ENCODE results near the gene ATOSB.
A peak's percentile ranks its signal among the peaks of the same experiment; 100 is the strongest.

Gene ATOSB

GRCh38 chr9:35112257-35113020, 3.2 kb downstream of the ATOSB start:
- DNase-seq: no peak

- DNase-seq: peak; percentile 95
Observed at GRCh38 chr9:35111001-35111933, 4.4 kb downstream of the ATOSB start.

GRCh38 chr9:35110327-35110761, 5.3 kb downstream of the ATOSB start:
- DNase-seq: no peak

GRCh38 chr9:35108946-35109575, 6.6 kb downstream of the ATOSB start:
- no peak for DNase-seq

- no peak for DNase-seq
Observed at GRCh38 chr9:35108461-35108860, 7.2 kb downstream of the ATOSB start.

- DNase-seq: no peak
Observed at GRCh38 chr9:35107297-35108290, 8.1 kb downstream of the ATOSB start.

- DNase-seq: no peak
Observed at GRCh38 chr9:35106343-35106730, 9.3 kb downstream of the ATOSB start.

GRCh38 chr9:35105571-35106342, 9.9 kb downstream of the ATOSB start:
- no peak for DNase-seq

GRCh38 chr9:35105126-35105525, 10.5 kb downstream of the ATOSB start:
- DNase-seq: no peak

GRCh38 chr9:35104586-35104985, 11.1 kb downstream of the ATOSB start:
- no peak for DNase-seq

- no peak for DNase-seq
Observed at GRCh38 chr9:35103660-35104191, 11.9 kb downstream of the ATOSB start.

GRCh38 chr9:35102769-35103659, 12.6 kb downstream of the ATOSB start, which contains the start of gene STOML2:
Gene STOML2, minus strand, starts transcription at chr9:35103131. Its CDS starts 37 bp downstream, at chr9:35103094.
- peak; percentile 88 for DNase-seq

- no peak for DNase-seq
Observed at GRCh38 chr9:35102465-35102768, 13.2 kb downstream of the ATOSB start.

- no peak for DNase-seq
Observed at GRCh38 chr9:35097573-35097972, 18.1 kb downstream of the ATOSB start.

GRCh38 chr9:35096035-35096849, 19.4 kb downstream of the ATOSB start, which contains the start of gene PIGO:
Gene PIGO, minus strand, starts transcription at chr9:35096591. Its CDS starts 1,026 bp downstream, at chr9:35095565.
- DNase-seq: peak; percentile 89

GRCh38 chr9:35091536-35091935, 24.1 kb downstream of the ATOSB start:
- DNase-seq: no peak

- DNase-seq: no peak
Observed at GRCh38 chr9:35089434-35089833, 26.2 kb downstream of the ATOSB start.

GRCh38 chr9:35085078-35085477, 30.6 kb downstream of the ATOSB start:
- no peak for DNase-seq
